Muscle layer of colon (tissue), 2 donors: ENCODE data around the gene MFSD6.

ENCODE experiments used
- H3K27ac ChIP-seq: one replicate; pipeline ENCODE4 v1.7.0; 2013; ENCODE audit warnings: low read depth, mild to moderate bottlenecking, low read length, moderate library complexity
- H3K27me3 ChIP-seq, 2 donors: one replicate each; pipeline ENCODE4 v1.7.0; 2013; ENCODE audit warnings: low read length in 2 of 2, mild to moderate bottlenecking in 2 of 2; ENCODE audit not compliant: insufficient read depth in 2 of 2, control insufficient read depth in 1 of 2
- H3K36me3 ChIP-seq: one replicate; pipeline ENCODE4 v1.7.0; 2013; ENCODE audit warnings: mild to moderate bottlenecking, low read length; ENCODE audit not compliant: insufficient read depth
- H3K4me1 ChIP-seq: one replicate; pipeline ENCODE4 v1.7.0; 2013; ENCODE audit warnings: mild to moderate bottlenecking, low read length; ENCODE audit not compliant: insufficient read depth
- H3K4me3 ChIP-seq, 2 donors: one replicate each; pipeline ENCODE4 v1.7.0; 2013; ENCODE audit warnings: low read length in 2 of 2, low read depth in 1 of 2, mild to moderate bottlenecking in 1 of 2, moderate library complexity in 1 of 2
- H3K9ac ChIP-seq: one replicate; pipeline ENCODE4 v1.7.0; 2013; ENCODE audit warnings: low read length
- H3K9me3 ChIP-seq: one replicate; pipeline ENCODE4 v1.7.0; 2013; ENCODE audit warnings: mild to moderate bottlenecking, low read length
- donor health status: abdominal sarcoma.
- donor health status: Adenocarcinoma of cecum.

Gene MFSD6

DNA sequence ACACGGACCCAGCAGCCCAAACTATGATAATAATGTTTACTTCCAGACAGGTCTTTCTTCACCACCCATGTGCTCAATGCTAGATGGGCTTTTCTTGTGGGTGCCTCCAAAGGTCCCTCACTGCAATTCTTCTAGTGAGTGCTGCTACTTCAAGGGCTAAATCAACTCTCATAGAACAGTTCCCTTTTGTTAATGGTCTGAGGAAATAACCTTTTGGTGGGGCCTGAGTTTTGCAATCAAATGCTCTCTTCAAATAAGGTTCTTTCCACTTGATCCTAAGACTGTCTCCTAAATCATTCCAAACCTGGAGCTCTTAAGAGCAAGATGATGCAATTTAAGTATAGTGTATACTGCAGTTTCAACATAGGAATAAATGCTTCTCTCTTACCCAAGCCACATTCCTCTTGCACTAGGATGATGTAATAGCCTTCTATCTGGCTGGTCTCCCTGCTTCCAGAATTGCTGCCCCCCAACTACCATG is 120.4 kb downstream of the MFSD6 start:
- Histone ChIP-seq H3K27me3 (no peaks in the 10 kb centered on the region), H3K9ac (no peak overlapping the region)

GRCh38 chr2:190529486-190530247 is 121.5 kb downstream of the MFSD6 start:
- Histone ChIP-seq H3K9me3 (no peaks in the 10 kb centered on the region), H3K27me3 (no peaks in the 10 kb centered on the region), H3K4me3 (no peak overlapping the region), H3K36me3 (no peaks in the 10 kb centered on the region), H3K27ac (no peak overlapping the region), H3K9ac (no peak overlapping the region), H3K4me1 (peaks cover 11% of the 10 kb centered on the region)

More for the DNA sequence above, 120.4 kb downstream of the MFSD6 start:
- no peak overlapping the region for H3K4me3 ChIP-seq
- H3K27ac ChIP-seq, result no peak overlapping the region
- no peaks in the 10 kb centered on the region for H3K36me3 ChIP-seq
- H3K9me3 ChIP-seq, result no peaks in the 10 kb centered on the region
- H3K4me1 ChIP-seq, result peaks cover 8% of the 10 kb centered on the region

DNA sequence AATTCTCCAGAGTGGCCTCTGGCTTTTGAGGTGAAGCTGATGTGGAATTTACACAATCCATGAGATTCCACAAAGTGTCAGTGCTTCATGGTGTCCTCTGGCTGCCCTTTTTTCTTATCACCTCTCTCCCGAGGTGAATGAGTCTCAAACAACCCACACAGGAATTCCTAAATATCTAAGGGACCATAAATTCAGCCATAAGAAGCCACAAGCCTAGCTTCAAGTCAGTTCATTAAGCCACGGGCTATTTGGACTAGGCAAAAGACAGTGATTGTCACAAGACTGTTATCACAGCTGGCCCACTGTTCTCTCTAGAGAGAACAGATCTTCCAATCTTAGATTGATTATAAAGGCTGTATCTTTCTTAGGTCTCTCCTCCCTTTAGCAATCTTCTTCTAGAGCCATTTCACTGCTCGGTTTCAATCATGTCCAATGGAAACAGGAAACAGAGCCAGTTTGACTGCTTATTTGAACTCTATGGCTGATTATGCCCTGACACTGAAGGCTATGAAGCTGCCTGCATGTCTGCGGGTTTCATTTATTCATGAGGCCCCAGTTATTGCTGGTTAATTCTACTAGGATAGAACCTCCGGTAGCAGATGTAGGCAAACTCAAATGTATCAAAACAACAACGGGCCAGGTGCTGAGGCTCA is 122.2 kb downstream of the MFSD6 start:
- H3K36me3 ChIP-seq, result no peaks in the 10 kb centered on the region
- H3K9ac ChIP-seq, result no peak overlapping the region
- H3K4me1 ChIP-seq, result peaks cover 11% of the 10 kb centered on the region
- H3K27ac ChIP-seq, result no peak overlapping the region
- H3K9me3 ChIP-seq, result no peaks in the 10 kb centered on the region
- no peak overlapping the region for H3K4me3 ChIP-seq
- no peaks in the 10 kb centered on the region for H3K27me3 ChIP-seq

- Histone ChIP-seq H3K27ac (no peak overlapping the region), H3K36me3 (no peaks in the 10 kb centered on the region)
Observed at GRCh38 chr2:190532581-190532980, 124.4 kb downstream of the MFSD6 start.

GRCh38 chr2:190533175-190533967 is 125.2 kb downstream of the MFSD6 start:
- no peaks in the 10 kb centered on the region for H3K27me3 ChIP-seq
- no peaks in the 10 kb centered on the region for H3K36me3 ChIP-seq
- H3K4me1 ChIP-seq, result peaks cover 11% of the 10 kb centered on the region
- peak overlapping the region; percentile 91 to 94 for H3K4me3 ChIP-seq
- H3K27ac ChIP-seq, result peak overlapping the region; percentile 87
- no peaks in the 10 kb centered on the region for H3K9me3 ChIP-seq
- H3K9ac ChIP-seq, result peak overlapping the region; percentile 100

More at GRCh38 chr2:190532581-190532980, 124.4 kb downstream of the MFSD6 start:
- Histone ChIP-seq H3K9me3 (no peaks in the 10 kb centered on the region), H3K9ac (no peak overlapping the region), H3K27me3 (no peaks in the 10 kb centered on the region), H3K4me1 (peaks cover 11% of the 10 kb centered on the region), H3K4me3 (no peak overlapping the region)

DNA sequence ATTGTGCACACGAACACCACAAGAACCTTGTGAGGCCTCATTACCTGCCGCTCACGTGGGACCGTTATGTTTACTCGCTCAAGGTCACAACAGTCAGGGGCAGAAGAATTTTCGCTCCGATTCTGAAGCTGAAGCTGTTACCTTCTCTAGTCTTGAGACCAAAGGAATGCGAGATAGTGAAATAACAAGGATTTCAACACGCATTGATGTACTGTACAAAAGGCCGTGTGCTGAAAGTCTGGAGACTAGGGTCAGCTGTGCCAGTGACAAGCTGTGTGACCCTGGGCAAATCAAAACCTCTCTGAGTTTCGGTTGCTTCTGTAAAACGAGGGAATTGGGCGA is 125.8 kb downstream of the MFSD6 start:
- H3K9me3 ChIP-seq, result no peaks in the 10 kb centered on the region
- H3K4me1 ChIP-seq, result peaks cover 11% of the 10 kb centered on the region
- no peaks in the 10 kb centered on the region for H3K36me3 ChIP-seq
- peak overlapping the region; percentile 100 for H3K9ac ChIP-seq
- H3K4me3 ChIP-seq, result peak overlapping the region; percentile 91 to 94
- H3K27me3 ChIP-seq, result no peaks in the 10 kb centered on the region
- peak overlapping the region; percentile 87 for H3K27ac ChIP-seq

- peak within 1 kb of the TSS; percentile 91 to 94 for H3K4me3 ChIP-seq
- H3K27me3 ChIP-seq, result no peaks in the 10 kb centered on the region
- H3K27ac ChIP-seq, result peak within 1 kb of the TSS; percentile 87
- peak within 1 kb of the TSS; percentile 100 for H3K9ac ChIP-seq
- H3K9me3 ChIP-seq, result no peaks in the 10 kb centered on the region
- H3K36me3 ChIP-seq, result no peaks in the 10 kb centered on the region
- H3K4me1 ChIP-seq, result peaks cover 11% of the 10 kb centered on the region
Observed at GRCh38 chr2:190534310-190535120, 126.4 kb downstream of the MFSD6 start, which contains the start of gene NEMP2. Gene NEMP2, minus strand, starts transcription at chr2:190534722. Its CDS starts 67 bp downstream, at chr2:190534655.

GRCh38 chr2:190535121-190535439 is 126.9 kb downstream of the MFSD6 start:
- H3K36me3 ChIP-seq, result no peaks in the 10 kb centered on the region
- peak overlapping the region; percentile 100 for H3K9ac ChIP-seq
- H3K27ac ChIP-seq, result peak overlapping the region; percentile 87
- H3K9me3 ChIP-seq, result peaks cover 2% of the 10 kb centered on the region
- H3K4me1 ChIP-seq, result peaks cover 11% of the 10 kb centered on the region
- no peaks in the 10 kb centered on the region for H3K27me3 ChIP-seq
- peak overlapping the region; percentile 91 to 94 for H3K4me3 ChIP-seq

- Histone ChIP-seq H3K27ac (peak overlapping the region; percentile 87), H3K36me3 (no peaks in the 10 kb centered on the region), H3K4me1 (peaks cover 11% of the 10 kb centered on the region), H3K9ac (no peak overlapping the region), H3K27me3 (no peaks in the 10 kb centered on the region), H3K9me3 (peaks cover 7% of the 10 kb centered on the region), H3K4me3 (peak overlapping the region in 1 of 2 donors; percentile 37)
Observed at GRCh38 chr2:190535586-190535985, 127.4 kb downstream of the MFSD6 start.

DNA sequence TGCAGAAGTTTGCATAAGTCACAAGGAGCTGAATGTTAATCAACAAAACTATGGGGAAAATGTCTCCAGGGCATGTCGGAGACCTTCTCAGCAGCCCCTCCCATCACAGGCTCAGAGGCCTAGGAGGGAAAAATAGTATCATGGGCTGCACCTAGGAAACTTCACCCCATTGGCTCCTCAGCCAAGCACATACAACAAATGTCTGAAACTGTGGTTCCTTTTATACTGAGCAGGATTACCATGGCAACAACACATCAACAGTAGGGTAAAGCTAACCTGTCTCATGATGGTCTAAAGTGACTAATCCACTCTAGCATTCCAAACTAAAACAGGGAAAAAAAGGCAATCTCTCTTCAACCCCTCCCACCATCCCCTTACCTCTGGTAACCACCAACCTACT is 129.6 kb downstream of the MFSD6 start:
- H3K27ac ChIP-seq, result no peak overlapping the region
- no peak overlapping the region for H3K9ac ChIP-seq
- no peaks in the 10 kb centered on the region for H3K27me3 ChIP-seq
- peaks cover 11% of the 10 kb centered on the region for H3K4me1 ChIP-seq
- peaks cover 9% of the 10 kb centered on the region for H3K9me3 ChIP-seq
- H3K36me3 ChIP-seq, result no peaks in the 10 kb centered on the region
- no peak overlapping the region for H3K4me3 ChIP-seq
